Measurements from ENCODE around the gene KLF17. TPM values are rescaled to one million over a fixed set of nuclear protein-coding genes. Genes with fewer than 3 reads are reported as not detected.

The KLF17 gene
- not detected for polyA plus RNA-seq (2013, experiment 1 of 2)
- polyA plus RNA-seq (2013, experiment 2 of 2): not detected

DNA sequence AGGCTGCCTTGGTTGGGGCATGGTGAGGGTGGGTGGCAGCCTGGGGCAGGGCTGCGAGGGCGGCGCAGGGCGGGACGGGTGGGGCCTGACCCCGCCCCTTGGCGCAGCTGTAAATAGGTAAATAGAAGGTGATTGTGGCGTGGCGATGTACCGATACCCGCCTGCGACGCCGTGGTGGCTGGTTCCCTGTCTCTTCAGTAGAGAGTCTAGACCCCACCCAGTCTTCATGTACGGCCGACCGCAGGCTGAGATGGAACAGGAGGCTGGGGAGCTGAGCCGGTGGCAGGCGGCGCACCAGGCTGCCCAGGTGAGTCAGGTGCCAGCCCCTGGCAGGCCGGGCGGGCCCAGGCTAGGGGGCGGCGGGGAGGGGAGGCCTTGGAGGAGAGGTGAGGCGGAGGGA lies at the start of gene KLF17:
TSS of gene KLF17 (plus strand) at position 140 of the 400 bp plus-strand sequence. CDS start at position 227, 87 bp downstream.
- H4K8ac ChIP-seq (ENCODE audit: low read depth, low read length): no peak within 1 kb of the TSS
- H3K18ac ChIP-seq (ENCODE audit: low read length): no peak within 1 kb of the TSS
- no peak within 1 kb of the TSS for H3K4ac ChIP-seq (ENCODE audit: low read depth, low read length)
- H3K4me1 ChIP-seq (ENCODE audit: control insufficient read depth, low read depth, low read length): no peaks in the 10 kb centered on the region
- no peak within 1 kb of the TSS for H2BK15ac ChIP-seq (replicated peaks; ENCODE audit: low read depth)
- H3K27ac ChIP-seq (ENCODE audit: low read depth, low read length): no peak within 1 kb of the TSS
- H3K4me3 ChIP-seq (ENCODE audit: low read length): no peak within 1 kb of the TSS
- H3K36me3 ChIP-seq (ENCODE audit: control insufficient read depth, insufficient read depth, low read length): no peaks in the 10 kb centered on the region
- H3K23ac ChIP-seq (ENCODE audit: low read length): no peak within 1 kb of the TSS
- H2BK120ac ChIP-seq (ENCODE audit: low read depth, low read length): no peak within 1 kb of the TSS
- no peak within 1 kb of the TSS for H3K56ac ChIP-seq (ENCODE audit: low read length)
- no peak within 1 kb of the TSS for H4K5ac ChIP-seq (ENCODE audit: low read length)
- H2AK5ac ChIP-seq (ENCODE audit: low read length): no peak within 1 kb of the TSS
- no peak within 1 kb of the TSS for H2BK5ac ChIP-seq (ENCODE audit: low read length)
- WGBS (ENCODE audit: extremely low coverage, insufficient coverage, low lambda C conversion rate): no CpG with 5 or more reads among the region's 25 CpGs
- no peak for DNase-seq
- H3K9ac ChIP-seq (ENCODE audit: low read length): no peak within 1 kb of the TSS
- no peak within 1 kb of the TSS for H3K4me2 ChIP-seq (ENCODE audit: low read length)
- H3K27me3 ChIP-seq (ENCODE audit: insufficient read depth, low read length, poor library complexity): no peaks in the 10 kb centered on the region
- no peaks in the 10 kb centered on the region for H3K79me2 ChIP-seq (ENCODE audit: control insufficient read depth, insufficient read depth, low read length)
- H3K79me1 ChIP-seq (ENCODE audit: low read length): no peaks in the 10 kb centered on the region

GRCh38 chr1:44071461-44071860 lies 47.2 kb upstream of the KLF17 start:
- Histone ChIP-seq H3K56ac (ENCODE audit: low read length) (no peak overlapping the region), H3K4me3 (ENCODE audit: low read length) (no peak overlapping the region), H4K5ac (ENCODE audit: low read length) (no peak overlapping the region), H3K23ac (ENCODE audit: low read length) (no peak overlapping the region), H3K36me3 (ENCODE audit: control insufficient read depth, insufficient read depth, low read length) (no peaks in the 10 kb centered on the region), H3K4me1 (ENCODE audit: control insufficient read depth, low read depth, low read length) (no peaks in the 10 kb centered on the region), H3K27ac (ENCODE audit: low read depth, low read length) (no peak overlapping the region), H3K79me1 (ENCODE audit: low read length) (no peaks in the 10 kb centered on the region), H3K18ac (ENCODE audit: low read length) (no peak overlapping the region), H3K79me2 (ENCODE audit: control insufficient read depth, insufficient read depth, low read length) (no peaks in the 10 kb centered on the region), H2BK120ac (ENCODE audit: low read depth, low read length) (no peak overlapping the region), H2BK5ac (ENCODE audit: low read length) (no peak overlapping the region), H2AK5ac (ENCODE audit: low read length) (no peak overlapping the region), H3K4ac (ENCODE audit: low read depth, low read length) (no peak overlapping the region), H2BK15ac (replicated peaks; ENCODE audit: low read depth) (no peak overlapping the region), H3K9ac (ENCODE audit: low read length) (no peak overlapping the region), H3K27me3 (ENCODE audit: insufficient read depth, low read length, poor library complexity) (no peaks in the 10 kb centered on the region), H4K8ac (ENCODE audit: low read depth, low read length) (no peak overlapping the region), H3K4me2 (ENCODE audit: low read length) (no peak overlapping the region)
- no peak for DNase-seq
- no CpG with 5 or more reads among the region's 3 CpGs for WGBS (ENCODE audit: extremely low coverage, insufficient coverage, low lambda C conversion rate)

DNA sequence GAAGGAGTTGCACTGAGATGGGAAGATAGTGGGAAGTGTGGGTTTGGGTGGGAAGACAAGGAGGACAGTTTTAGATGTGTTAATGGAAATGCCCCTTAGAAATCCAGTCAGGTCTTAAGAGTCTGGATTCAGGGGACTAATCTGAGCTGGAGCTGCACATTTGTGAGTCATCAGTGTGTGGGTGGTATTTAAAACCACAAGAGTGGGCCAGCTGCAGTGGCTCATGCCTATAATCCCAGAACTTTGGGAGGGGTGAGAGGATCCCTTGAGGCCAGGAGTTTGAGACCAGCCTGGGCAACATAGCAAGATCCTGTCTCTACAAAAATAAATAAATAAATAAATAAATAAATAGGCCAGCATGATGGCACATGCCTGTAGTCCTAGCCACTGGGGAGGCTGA lies 46.4 kb upstream of the KLF17 start:
- H2AK5ac ChIP-seq (ENCODE audit: low read length): no peak overlapping the region
- no peak for DNase-seq

DNA sequence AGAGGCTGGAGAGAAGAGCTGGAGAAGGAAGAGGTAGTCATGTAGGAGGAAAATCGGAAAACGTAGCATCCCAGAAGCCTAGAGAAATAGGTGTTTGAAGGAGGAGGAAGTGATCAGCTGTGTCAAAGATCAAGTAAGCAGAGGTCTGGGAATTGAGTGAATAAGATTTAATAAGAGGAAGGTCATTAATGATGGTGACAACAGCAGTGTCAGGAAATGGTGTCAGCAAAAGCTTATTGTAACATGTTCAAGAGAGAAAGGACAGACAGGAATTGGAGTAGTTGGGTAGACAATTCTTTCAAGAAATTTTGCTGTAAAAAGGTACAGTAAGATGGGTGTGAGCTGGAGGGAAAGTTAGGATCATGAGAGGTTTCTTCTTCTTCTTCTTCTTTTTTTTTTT lies 45.8 kb upstream of the KLF17 start:
- no peaks in the 10 kb centered on the region for H3K36me3 ChIP-seq (ENCODE audit: control insufficient read depth, insufficient read depth, low read length)
- no peak overlapping the region for H3K4me3 ChIP-seq (ENCODE audit: low read length)
- no peak overlapping the region for H2BK15ac ChIP-seq (replicated peaks; ENCODE audit: low read depth)
- H3K4ac ChIP-seq (ENCODE audit: low read depth, low read length): no peak overlapping the region
- H3K23ac ChIP-seq (ENCODE audit: low read length): no peak overlapping the region
- no peak overlapping the region for H3K27ac ChIP-seq (ENCODE audit: low read depth, low read length)
- no peaks in the 10 kb centered on the region for H3K27me3 ChIP-seq (ENCODE audit: insufficient read depth, low read length, poor library complexity)
- no peak overlapping the region for H2AK5ac ChIP-seq (ENCODE audit: low read length)
- H2BK5ac ChIP-seq (ENCODE audit: low read length): no peak overlapping the region
- no peak overlapping the region for H2BK120ac ChIP-seq (ENCODE audit: low read depth, low read length)
- H3K4me1 ChIP-seq (ENCODE audit: control insufficient read depth, low read depth, low read length): no peaks in the 10 kb centered on the region
- no peaks in the 10 kb centered on the region for H3K79me2 ChIP-seq (ENCODE audit: control insufficient read depth, insufficient read depth, low read length)
- H3K79me1 ChIP-seq (ENCODE audit: low read length): no peaks in the 10 kb centered on the region
- no peak overlapping the region for H3K9ac ChIP-seq (ENCODE audit: low read length)
- H3K56ac ChIP-seq (ENCODE audit: low read length): no peak overlapping the region
- no peak overlapping the region for H4K8ac ChIP-seq (ENCODE audit: low read depth, low read length)
- no CpG with 5 or more reads among the region's 2 CpGs for WGBS (ENCODE audit: extremely low coverage, insufficient coverage, low lambda C conversion rate)
- H3K4me2 ChIP-seq (ENCODE audit: low read length): no peak overlapping the region
- no peak overlapping the region for H4K5ac ChIP-seq (ENCODE audit: low read length)
- no peak for DNase-seq
- H3K18ac ChIP-seq (ENCODE audit: low read length): no peak overlapping the region

More for the DNA sequence above, 46.4 kb upstream of the KLF17 start:
- Histone ChIP-seq H3K23ac (ENCODE audit: low read length) (no peak overlapping the region), H3K18ac (ENCODE audit: low read length) (no peak overlapping the region), H3K56ac (ENCODE audit: low read length) (no peak overlapping the region), H4K5ac (ENCODE audit: low read length) (no peak overlapping the region), H3K79me2 (ENCODE audit: control insufficient read depth, insufficient read depth, low read length) (no peaks in the 10 kb centered on the region), H3K36me3 (ENCODE audit: control insufficient read depth, insufficient read depth, low read length) (no peaks in the 10 kb centered on the region), H3K27ac (ENCODE audit: low read depth, low read length) (no peak overlapping the region), H3K9ac (ENCODE audit: low read length) (no peak overlapping the region), H3K27me3 (ENCODE audit: insufficient read depth, low read length, poor library complexity) (no peaks in the 10 kb centered on the region), H3K79me1 (ENCODE audit: low read length) (no peaks in the 10 kb centered on the region), H3K4me2 (ENCODE audit: low read length) (no peak overlapping the region), H3K4ac (ENCODE audit: low read depth, low read length) (no peak overlapping the region), H2BK5ac (ENCODE audit: low read length) (no peak overlapping the region), H2BK120ac (ENCODE audit: low read depth, low read length) (no peak overlapping the region), H3K4me1 (ENCODE audit: control insufficient read depth, low read depth, low read length) (no peaks in the 10 kb centered on the region), H2BK15ac (replicated peaks; ENCODE audit: low read depth) (no peak overlapping the region), H4K8ac (ENCODE audit: low read depth, low read length) (no peak overlapping the region), H3K4me3 (ENCODE audit: low read length) (no peak overlapping the region)

GRCh38 chr1:44073528-44073927 lies 45.1 kb upstream of the KLF17 start:
- no peaks in the 10 kb centered on the region for H3K36me3 ChIP-seq (ENCODE audit: control insufficient read depth, insufficient read depth, low read length)
- H3K4me3 ChIP-seq (ENCODE audit: low read length): no peak overlapping the region
- H3K56ac ChIP-seq (ENCODE audit: low read length): no peak overlapping the region
- H2BK15ac ChIP-seq (replicated peaks; ENCODE audit: low read depth): no peak overlapping the region
- no peak overlapping the region for H4K8ac ChIP-seq (ENCODE audit: low read depth, low read length)
- WGBS (ENCODE audit: extremely low coverage, insufficient coverage, low lambda C conversion rate): no CpG with 5 or more reads among the region's 2 CpGs
- H3K79me1 ChIP-seq (ENCODE audit: low read length): no peaks in the 10 kb centered on the region
- H2BK5ac ChIP-seq (ENCODE audit: low read length): no peak overlapping the region
- H3K27me3 ChIP-seq (ENCODE audit: insufficient read depth, low read length, poor library complexity): no peaks in the 10 kb centered on the region
- no peaks in the 10 kb centered on the region for H3K79me2 ChIP-seq (ENCODE audit: control insufficient read depth, insufficient read depth, low read length)
- no peaks in the 10 kb centered on the region for H3K4me1 ChIP-seq (ENCODE audit: control insufficient read depth, low read depth, low read length)
- no peak for DNase-seq
- H3K4ac ChIP-seq (ENCODE audit: low read depth, low read length): no peak overlapping the region
- no peak overlapping the region for H4K5ac ChIP-seq (ENCODE audit: low read length)
- no peak overlapping the region for H3K9ac ChIP-seq (ENCODE audit: low read length)
- H3K23ac ChIP-seq (ENCODE audit: low read length): no peak overlapping the region
- H2BK120ac ChIP-seq (ENCODE audit: low read depth, low read length): no peak overlapping the region
- no peak overlapping the region for H3K18ac ChIP-seq (ENCODE audit: low read length)
- no peak overlapping the region for H3K27ac ChIP-seq (ENCODE audit: low read depth, low read length)
- no peak overlapping the region for H2AK5ac ChIP-seq (ENCODE audit: low read length)
- no peak overlapping the region for H3K4me2 ChIP-seq (ENCODE audit: low read length)

GRCh38 chr1:44074415-44074814 lies 44.2 kb upstream of the KLF17 start:
- no peak overlapping the region for H3K4ac ChIP-seq (ENCODE audit: low read depth, low read length)
- no peaks in the 10 kb centered on the region for H3K36me3 ChIP-seq (ENCODE audit: control insufficient read depth, insufficient read depth, low read length)
- H3K27me3 ChIP-seq (ENCODE audit: insufficient read depth, low read length, poor library complexity): no peaks in the 10 kb centered on the region
- no peak for DNase-seq
- no peak overlapping the region for H4K5ac ChIP-seq (ENCODE audit: low read length)
- no CpG with 5 or more reads among the region's 3 CpGs for WGBS (ENCODE audit: extremely low coverage, insufficient coverage, low lambda C conversion rate)
- no peak overlapping the region for H3K9ac ChIP-seq (ENCODE audit: low read length)
- H2AK5ac ChIP-seq (ENCODE audit: low read length): no peak overlapping the region
- no peak overlapping the region for H2BK5ac ChIP-seq (ENCODE audit: low read length)
- H2BK15ac ChIP-seq (replicated peaks; ENCODE audit: low read depth): no peak overlapping the region
- no peak overlapping the region for H3K56ac ChIP-seq (ENCODE audit: low read length)
- H3K18ac ChIP-seq (ENCODE audit: low read length): no peak overlapping the region
- H2BK120ac ChIP-seq (ENCODE audit: low read depth, low read length): no peak overlapping the region
- no peak overlapping the region for H4K8ac ChIP-seq (ENCODE audit: low read depth, low read length)
- H3K4me3 ChIP-seq (ENCODE audit: low read length): no peak overlapping the region
- no peak overlapping the region for H3K4me2 ChIP-seq (ENCODE audit: low read length)
- H3K27ac ChIP-seq (ENCODE audit: low read depth, low read length): no peak overlapping the region
- no peaks in the 10 kb centered on the region for H3K79me1 ChIP-seq (ENCODE audit: low read length)
- no peaks in the 10 kb centered on the region for H3K79me2 ChIP-seq (ENCODE audit: control insufficient read depth, insufficient read depth, low read length)
- no peak overlapping the region for H3K23ac ChIP-seq (ENCODE audit: low read length)
- no peaks in the 10 kb centered on the region for H3K4me1 ChIP-seq (ENCODE audit: control insufficient read depth, low read depth, low read length)

Data from mesendoderm (in vitro differentiated cells).